ENCODE measurements around the gene HOXA9.

DNA sequence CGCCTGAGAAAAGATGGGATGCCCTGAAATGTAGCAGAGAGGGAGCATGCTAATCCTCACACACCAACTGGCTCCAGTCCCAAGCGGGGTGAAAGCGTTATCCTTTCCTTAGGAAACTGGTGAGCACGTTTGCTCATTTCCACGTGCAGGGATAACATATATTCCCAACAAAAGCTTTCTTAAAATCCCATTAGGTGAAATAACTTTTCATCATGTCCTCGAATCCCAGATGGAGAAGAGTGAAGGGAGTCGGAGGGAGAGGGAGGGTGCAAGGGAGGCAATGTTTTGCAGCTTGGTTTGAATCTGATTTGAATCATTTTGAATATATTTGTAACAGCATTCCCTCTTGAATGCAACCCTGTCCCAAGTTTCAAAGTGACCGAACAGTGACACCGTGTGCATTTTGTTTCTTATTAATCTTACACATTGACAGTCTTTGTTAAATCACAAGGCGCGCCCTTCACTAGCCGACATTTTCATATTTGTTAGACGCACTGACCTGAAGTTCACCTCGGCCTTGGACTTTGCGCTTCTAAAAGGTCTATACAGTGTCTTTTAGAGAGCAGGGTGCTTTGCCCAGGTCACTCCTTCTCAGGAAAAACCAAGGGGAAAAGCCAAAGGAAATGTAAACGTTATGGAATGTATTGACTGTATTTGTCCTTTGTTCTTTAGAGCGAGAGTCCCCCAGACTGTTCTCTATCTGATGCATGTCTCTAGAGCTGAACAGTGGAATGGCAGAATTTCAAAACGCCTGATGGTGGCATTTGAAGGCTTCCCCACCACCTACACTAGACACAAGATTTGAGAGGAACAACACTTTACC lies 31.7 kb downstream of the HOXA9 start:
- TF ChIP-seq POLR2A (IDR thresholded peaks at IDR 0.05; ENCODE audit: low read length) (no peak), GATA1 (IDR thresholded peaks at IDR 0.05; ENCODE audit: low read depth, low read length) (no peak)
